Ishikawa (cell line): ENCODE results near the gene SLC44A4.

ENCODE experiments used
- FOXM1 ChIP-seq: IDR thresholded peaks from 2 replicates; pipeline ENCODE4 v1.6.1; 2012; ENCODE audit warnings: low read depth, borderline replicate concordance
- RAD21 ChIP-seq: IDR thresholded peaks from 2 replicates; pipeline ENCODE4 v1.6.1; 2012; ENCODE audit warnings: low read depth
- TF ChIP-seq, protein P1 (sequence below): IDR thresholded peaks from 2 replicates; pipeline ENCODE4 v1.6.1; 2012; ENCODE audit warnings: low read depth, mild to moderate bottlenecking

DNA sequence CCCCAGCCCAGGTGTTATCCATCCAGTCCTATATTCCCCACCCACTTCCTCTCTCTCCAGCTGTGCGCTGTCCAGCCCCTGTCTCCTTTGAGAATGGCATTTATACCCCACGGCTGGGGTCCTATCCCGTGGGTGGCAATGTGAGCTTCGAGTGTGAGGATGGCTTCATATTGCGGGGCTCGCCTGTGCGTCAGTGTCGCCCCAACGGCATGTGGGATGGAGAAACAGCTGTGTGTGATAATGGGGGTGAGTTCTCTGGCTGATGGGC lies 49.8 kb upstream of the SLC44A4 start:
- TF ChIP-seq FOXM1, result no peak
- no peak for TF ChIP-seq RAD21
- TF ChIP-seq, protein P1, sequence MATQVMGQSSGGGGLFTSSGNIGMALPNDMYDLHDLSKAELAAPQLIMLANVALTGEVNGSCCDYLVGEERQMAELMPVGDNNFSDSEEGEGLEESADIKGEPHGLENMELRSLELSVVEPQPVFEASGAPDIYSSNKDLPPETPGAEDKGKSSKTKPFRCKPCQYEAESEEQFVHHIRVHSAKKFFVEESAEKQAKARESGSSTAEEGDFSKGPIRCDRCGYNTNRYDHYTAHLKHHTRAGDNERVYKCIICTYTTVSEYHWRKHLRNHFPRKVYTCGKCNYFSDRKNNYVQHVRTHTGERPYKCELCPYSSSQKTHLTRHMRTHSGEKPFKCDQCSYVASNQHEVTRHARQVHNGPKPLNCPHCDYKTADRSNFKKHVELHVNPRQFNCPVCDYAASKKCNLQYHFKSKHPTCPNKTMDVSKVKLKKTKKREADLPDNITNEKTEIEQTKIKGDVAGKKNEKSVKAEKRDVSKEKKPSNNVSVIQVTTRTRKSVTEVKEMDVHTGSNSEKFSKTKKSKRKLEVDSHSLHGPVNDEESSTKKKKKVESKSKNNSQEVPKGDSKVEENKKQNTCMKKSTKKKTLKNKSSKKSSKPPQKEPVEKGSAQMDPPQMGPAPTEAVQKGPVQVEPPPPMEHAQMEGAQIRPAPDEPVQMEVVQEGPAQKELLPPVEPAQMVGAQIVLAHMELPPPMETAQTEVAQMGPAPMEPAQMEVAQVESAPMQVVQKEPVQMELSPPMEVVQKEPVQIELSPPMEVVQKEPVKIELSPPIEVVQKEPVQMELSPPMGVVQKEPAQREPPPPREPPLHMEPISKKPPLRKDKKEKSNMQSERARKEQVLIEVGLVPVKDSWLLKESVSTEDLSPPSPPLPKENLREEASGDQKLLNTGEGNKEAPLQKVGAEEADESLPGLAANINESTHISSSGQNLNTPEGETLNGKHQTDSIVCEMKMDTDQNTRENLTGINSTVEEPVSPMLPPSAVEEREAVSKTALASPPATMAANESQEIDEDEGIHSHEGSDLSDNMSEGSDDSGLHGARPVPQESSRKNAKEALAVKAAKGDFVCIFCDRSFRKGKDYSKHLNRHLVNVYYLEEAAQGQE, result no peak
